WTC11 (cell line): ENCODE results near the gene WRAP73. TPM values are rescaled to one million over a fixed set of nuclear protein-coding genes. Genes with fewer than 3 reads are reported as not detected.

Experiments used
- ATAC-seq: fragments of 200-7000 bp; cut with Tn5 transposase; 2 replicates; pipeline ENCODE4 v1.10.0; 2021; ENCODE audit warnings: mild to moderate bottlenecking, moderate library complexity
- CTCF ChIA-PET: fragments of 300-600 bp; sonication (Branson Sonifier 250); formaldehyde crosslinking; loops from one replicate; lab custom pipeline; 2021; ENCODE audit warnings: antibody characterized with exemption; lab: Charles Lee
- POLR2A ChIA-PET: fragments of 350-600 bp; sonication (Branson Sonifier 250); formaldehyde crosslinking; loops from one replicate; lab custom pipeline; 2021; ENCODE audit warnings: antibody characterized with exemption; lab: Charles Lee
- DNase-seq: peaks from one replicate; pipeline ENCODE4 v3.0.0; 2021; ENCODE audit warnings: low spot score
- H3K27ac Mint-ChIP-seq: 2 replicates; pipeline ENCODE4 v1.8.0; 2021; ENCODE audit warnings: mixed read lengths
- H3K27me3 Mint-ChIP-seq: 2 replicates; pipeline ENCODE4 v1.8.0; 2021; ENCODE audit warnings: low read depth, mild to moderate bottlenecking, moderate library complexity, mixed read lengths
- H3K36me3 Mint-ChIP-seq: 2 replicates; pipeline ENCODE4 v1.8.0; 2021; ENCODE audit warnings: mixed read lengths
- H3K4me1 Mint-ChIP-seq: 2 replicates; pipeline ENCODE4 v1.8.0; 2022; ENCODE audit warnings: mixed read lengths
- H3K4me3 Mint-ChIP-seq: 2 replicates; pipeline ENCODE4 v1.8.0; 2021; ENCODE audit warnings: mild to moderate bottlenecking, moderate library complexity, mixed read lengths
- H3K9me3 Mint-ChIP-seq: 2 replicates; pipeline ENCODE4 v1.8.0; 2021; ENCODE audit warnings: mixed read lengths
- CBFB ChIP-seq: sonication (generic); formaldehyde crosslinking; IDR thresholded peaks from 2 replicates; pipeline ENCODE4 v1.8.1; 2022; ENCODE audit warnings: mild to moderate bottlenecking, low read depth, missing genetic modification reagents
- CDX4 ChIP-seq: fragments of 250-450 bp; sonication (Bioruptor Pico); IDR thresholded peaks from 2 replicates; pipeline ENCODE4 v1.9.0; 2021; ENCODE audit warnings: moderate library complexity, mild to moderate bottlenecking, inconsistent platforms, borderline replicate concordance
- CREM ChIP-seq: sonication (generic); formaldehyde crosslinking; IDR thresholded peaks from 2 replicates; pipeline ENCODE4 v1.8.1; 2022; ENCODE audit warnings: mild to moderate bottlenecking, missing genetic modification reagents, moderate library complexity
- ELF4 ChIP-seq: sonication (generic); formaldehyde crosslinking; IDR thresholded peaks from 2 replicates; pipeline ENCODE4 v1.8.1; 2022; ENCODE audit warnings: low read depth, mild to moderate bottlenecking, moderate library complexity, missing genetic modification reagents
- ERG ChIP-seq: fragments of 250-450 bp; sonication (Bioruptor Pico); IDR thresholded peaks from 2 replicates; pipeline ENCODE4 v1.8.0; 2021; ENCODE audit warnings: mild to moderate bottlenecking
- ETV6 ChIP-seq: sonication (generic); formaldehyde crosslinking; IDR thresholded peaks from 2 replicates; pipeline ENCODE4 v1.8.1; 2022; ENCODE audit warnings: mild to moderate bottlenecking, missing genetic modification reagents
- FOXJ3 ChIP-seq: sonication (generic); formaldehyde crosslinking; IDR thresholded peaks from 2 replicates; pipeline ENCODE4 v1.9.0; 2021; ENCODE audit warnings: missing genetic modification reagents, mild to moderate bottlenecking, borderline replicate concordance
- FOXK1 ChIP-seq: sonication (generic); formaldehyde crosslinking; IDR thresholded peaks from 2 replicates; pipeline ENCODE4 v1.8.0; 2022; ENCODE audit warnings: mild to moderate bottlenecking, moderate library complexity, missing genetic modification reagents
- GABPB1 ChIP-seq: sonication (generic); formaldehyde crosslinking; IDR thresholded peaks from 2 replicates; pipeline ENCODE4 v1.8.1; 2023; ENCODE audit warnings: mild to moderate bottlenecking, missing genetic modification reagents
- GRHL2 ChIP-seq: fragments of 250-450 bp; sonication (Bioruptor Pico); IDR thresholded peaks from 2 replicates; pipeline ENCODE4 v1.8.0; 2022; ENCODE audit warnings: mild to moderate bottlenecking, moderate library complexity; ENCODE audit not compliant: insufficient replicate concordance, severe bottlenecking
- HMGXB4 ChIP-seq: sonication (generic); formaldehyde crosslinking; IDR thresholded peaks from 2 replicates; pipeline ENCODE4 v1.8.1; 2023; ENCODE audit warnings: mild to moderate bottlenecking, moderate library complexity, missing genetic modification reagents
- JUN ChIP-seq: sonication (generic); formaldehyde crosslinking; IDR thresholded peaks from 2 replicates; pipeline ENCODE4 v1.8.0; 2023; ENCODE audit warnings: mild to moderate bottlenecking, missing genetic modification reagents
- KAT7 ChIP-seq: sonication (generic); formaldehyde crosslinking; IDR thresholded peaks from 2 replicates; pipeline ENCODE4 v1.8.1; 2023; ENCODE audit warnings: missing genetic modification reagents, mild to moderate bottlenecking, borderline replicate concordance
- MAX ChIP-seq: sonication (generic); formaldehyde crosslinking; IDR thresholded peaks from 2 replicates; pipeline ENCODE4 v1.8.0; 2022; ENCODE audit warnings: mild to moderate bottlenecking, missing genetic modification reagents
- NFATC4 ChIP-seq: fragments of 250-450 bp; sonication (Bioruptor Pico); IDR thresholded peaks from 2 replicates; pipeline ENCODE4 v1.9.0; 2021; ENCODE audit warnings: mild to moderate bottlenecking
- NFE2L1 ChIP-seq: sonication (generic); formaldehyde crosslinking; IDR thresholded peaks from 2 replicates; pipeline ENCODE4 v1.8.1; 2023; ENCODE audit warnings: missing genetic modification reagents
- NFYB ChIP-seq: sonication (generic); formaldehyde crosslinking; conservative IDR thresholded peaks from 2 replicates; pipeline ENCODE4 v1.8.0; 2022; ENCODE audit warnings: low read depth, missing genetic modification reagents
- NR1H2 ChIP-seq: sonication (generic); formaldehyde crosslinking; IDR thresholded peaks from 2 replicates; pipeline ENCODE4 v1.9.0; 2021; ENCODE audit warnings: mild to moderate bottlenecking, moderate library complexity, missing genetic modification reagents
- NR3C1 ChIP-seq: sonication (generic); formaldehyde crosslinking; conservative IDR thresholded peaks from 2 replicates; pipeline ENCODE4 v1.8.1; 2023; ENCODE audit warnings: low read depth, mild to moderate bottlenecking, missing genetic modification reagents
- OVOL2 ChIP-seq: fragments of 250-450 bp; sonication (Bioruptor Pico); IDR thresholded peaks from 2 replicates; pipeline ENCODE4 v1.9.0; 2021; ENCODE audit warnings: mild to moderate bottlenecking, borderline replicate concordance
- PRRX2 ChIP-seq: fragments of 250-450 bp; sonication (Bioruptor Pico); IDR thresholded peaks from 2 replicates; pipeline ENCODE4 v1.8.0; 2021; ENCODE audit warnings: mild to moderate bottlenecking
- SOX15 ChIP-seq: fragments of 250-450 bp; sonication (Bioruptor Pico); IDR thresholded peaks from 2 replicates; pipeline ENCODE4 v1.9.0; 2021; ENCODE audit warnings: mild to moderate bottlenecking
- SP1 ChIP-seq: sonication (generic); formaldehyde crosslinking; conservative IDR thresholded peaks from 2 replicates; pipeline ENCODE4 v1.8.1; 2022; ENCODE audit warnings: missing genetic modification reagents
- STAT6 ChIP-seq: sonication (generic); formaldehyde crosslinking; conservative IDR thresholded peaks from 2 replicates; pipeline ENCODE4 v1.8.1; 2023; ENCODE audit warnings: mild to moderate bottlenecking, low read depth, missing genetic modification reagents, moderate library complexity
- TEAD1 ChIP-seq: sonication (generic); formaldehyde crosslinking; IDR thresholded peaks from 2 replicates; pipeline ENCODE4 v1.8.0; 2022; ENCODE audit warnings: mild to moderate bottlenecking, missing genetic modification reagents
- TEAD4 ChIP-seq: sonication (generic); formaldehyde crosslinking; IDR thresholded peaks from 2 replicates; pipeline ENCODE4 v1.8.0; 2022; ENCODE audit warnings: mild to moderate bottlenecking, missing genetic modification reagents
- ZSCAN18 ChIP-seq: fragments of 250-450 bp; sonication (Bioruptor Pico); IDR thresholded peaks from 2 replicates; pipeline ENCODE4 v2.1.2; 2022; ENCODE audit warnings: mild to moderate bottlenecking, moderate library complexity
- total RNA-seq: library from RNA; stranded (reverse); gene quantifications from 3 replicates; pipeline ENCODE4 v1.2.3, GENCODE V29; 2021

The WRAP73 gene
- total RNA-seq, 1 experiment from 2014 or later: 39.2 TPM

- Mint-ChIP-seq H3K27ac (no peak overlapping the region), H3K4me1 (no peaks in the 10 kb centered on the region), H3K9me3 (no peaks in the 10 kb centered on the region), H3K27me3 (no peaks in the 10 kb centered on the region), H3K4me3 (no peak overlapping the region), H3K36me3 (peaks cover 30% of the 10 kb centered on the region)
- ChIA-PET CTCF (no interaction called here), POLR2A (no interaction called here)
- no peak for TF ChIP-seq ELF4 (CRISPR knock-in tag)
- TF ChIP-seq CBFB (CRISPR knock-in tag): no peak
- TF ChIP-seq NR1H2 (CRISPR knock-in tag): no peak
- no peak for TF ChIP-seq OVOL2 (CRISPR knock-in tag)
- TF ChIP-seq NFYB (CRISPR knock-in tag): no peak
- no peak for TF ChIP-seq JUN (CRISPR knock-in tag)
- no peak for TF ChIP-seq KAT7 (CRISPR knock-in tag)
- no peak for TF ChIP-seq PRRX2 (CRISPR knock-in tag)
- no peak for TF ChIP-seq SOX15 (CRISPR knock-in tag)
- no peak for TF ChIP-seq MAX (CRISPR knock-in tag)
- ATAC-seq (no peak), DNase-seq (no peak)
Measured at GRCh38 chr1:3636531-3636930, 13.4 kb downstream of the WRAP73 start.

- Mint-ChIP-seq H3K4me1 (no peaks in the 10 kb centered on the region), H3K27ac (no peak overlapping the region), H3K36me3 (peaks cover 30% of the 10 kb centered on the region), H3K9me3 (no peaks in the 10 kb centered on the region), H3K27me3 (no peaks in the 10 kb centered on the region), H3K4me3 (no peak overlapping the region)
- no peak for ATAC-seq
- no peak for DNase-seq
- CTCF ChIA-PET: no interaction called here
- POLR2A ChIA-PET: no interaction called here
- no peak for TF ChIP-seq SP1
- TF ChIP-seq FOXJ3 (CRISPR knock-in tag): no peak
- no peak for TF ChIP-seq TEAD1 (CRISPR knock-in tag)
- no peak for TF ChIP-seq HMGXB4 (CRISPR knock-in tag)
- no peak for TF ChIP-seq GABPB1 (CRISPR knock-in tag)
- TF ChIP-seq NR3C1 (CRISPR knock-in tag): no peak
- TF ChIP-seq GRHL2 (CRISPR knock-in tag): no peak
- TF ChIP-seq NFATC4 (CRISPR knock-in tag): no peak
- no peak for TF ChIP-seq STAT6 (CRISPR knock-in tag)
- no peak for TF ChIP-seq SOX15 (CRISPR knock-in tag)
- TF ChIP-seq TEAD4 (CRISPR knock-in tag): no peak
- no peak for TF ChIP-seq MAX (CRISPR knock-in tag)
- TF ChIP-seq ERG (CRISPR knock-in tag): no peak
- TF ChIP-seq FOXK1 (CRISPR knock-in tag): no peak
- no peak for TF ChIP-seq CDX4
- no peak for TF ChIP-seq ETV6 (CRISPR knock-in tag)
- no peak for TF ChIP-seq NR1H2 (CRISPR knock-in tag)
- TF ChIP-seq ZSCAN18: no peak
- no peak for TF ChIP-seq CREM (CRISPR knock-in tag)
- TF ChIP-seq NFE2L1 (CRISPR knock-in tag): no peak
Measured at GRCh38 chr1:3636080-3636479, 13.8 kb downstream of the WRAP73 start.
